SU-DHL-6 (cell line): ENCODE results near the gene TCF4.
A peak's percentile ranks its signal among the peaks of the same experiment; 100 is the strongest.

ENCODE experiments used
- H2AFZ ChIP-seq: fragments of 200-600 bp; sonication (generic); 2 replicates; pipeline ENCODE4 v1.6.1; 2014; ENCODE audit warnings: low read depth, mild to moderate bottlenecking, moderate library complexity, mixed read lengths, antibody characterized with exemption, low read length; ENCODE audit not compliant: severe bottlenecking
- H3F3A ChIP-seq: fragments of 200-600 bp; shearing (Covaris generic); 2 replicates; pipeline ENCODE4 v1.6.0; 2016; ENCODE audit warnings: antibody characterized with exemption, mild to moderate bottlenecking; ENCODE audit not compliant: insufficient read depth
- H3K27ac ChIP-seq: fragments of 200-600 bp; sonication (generic); 2 replicates; pipeline ENCODE4 v1.5.1; 2016; ENCODE audit warnings: low read depth, mild to moderate bottlenecking, low read length, moderate library complexity, mixed read lengths
- H3K27me3 ChIP-seq: fragments of 200-600 bp; sonication (generic), shearing (Covaris generic); 2 replicates; pipeline ENCODE4 v1.6.0; 2014; ENCODE audit warnings: mild to moderate bottlenecking, low read length
- H3K36me3 ChIP-seq: fragments of 200-600 bp; sonication (generic); 2 replicates; pipeline ENCODE4 v1.6.1; 2014; ENCODE audit warnings: mild to moderate bottlenecking, low read length, mixed read lengths
- H3K4me2 ChIP-seq: fragments of 300-600, 200-600 bp; shearing (Covaris generic), sonication (generic); 2 replicates; pipeline ENCODE4 v1.6.0; 2014; ENCODE audit warnings: low read length, low read depth, mild to moderate bottlenecking; ENCODE audit not compliant: poor library complexity, severe bottlenecking
- H3K4me3 ChIP-seq: fragments of 200-600 bp; sonication (generic); 2 replicates; pipeline ENCODE4 v1.5.1; 2014; ENCODE audit warnings: antibody characterized with exemption, low read length, mild to moderate bottlenecking, mixed read lengths; ENCODE audit not compliant: insufficient read depth, poor library complexity, severe bottlenecking
- H3K79me2 ChIP-seq: fragments of 200-600 bp; sonication (generic); 2 replicates; pipeline ENCODE4 v1.6.1; 2014; ENCODE audit warnings: mild to moderate bottlenecking, low read length, moderate library complexity; ENCODE audit not compliant: insufficient read depth
- H3K9ac ChIP-seq: fragments of 200-600 bp; sonication (generic); 2 replicates; pipeline ENCODE4 v1.7.0; 2014; ENCODE audit warnings: mild to moderate bottlenecking, low read length
- H3K9me2 ChIP-seq: fragments of 200-600 bp; sonication (generic); replicated peaks from 2 replicates; pipeline ENCODE4 v1.6.1; 2014; ENCODE audit warnings: low read length; ENCODE audit not compliant: insufficient read depth
- H3K9me3 ChIP-seq: fragments of 200-600 bp; sonication (generic); 2 replicates; pipeline ENCODE4 v1.6.1; 2014; ENCODE audit warnings: low read length, mixed read lengths; ENCODE audit not compliant: insufficient read depth
- H4K20me1 ChIP-seq: fragments of 200-600 bp; sonication (generic); 2 replicates; pipeline ENCODE4 v1.6.1; 2014; ENCODE audit warnings: low read depth, mild to moderate bottlenecking, antibody characterized with exemption, low read length, moderate library complexity, mixed read lengths
- EZH2phosphoT487 ChIP-seq: fragments of 200-600 bp; sonication (generic), shearing (Covaris generic); conservative IDR thresholded peaks from 2 replicates; pipeline ENCODE4 v1.6.1; 2018; ENCODE audit warnings: mild to moderate bottlenecking, antibody characterized with exemption, low read length, moderate library complexity, mixed read lengths
- TF ChIP-seq, protein P1 (sequence below): fragments of 200-600 bp; sonication (generic); IDR thresholded peaks from one replicate; pipeline ENCODE4 v1.5.1; 2017; ENCODE audit warnings: antibody characterized with exemption, mild to moderate bottlenecking, low read length, moderate library complexity; ENCODE audit not compliant: insufficient read depth, poor library complexity, severe bottlenecking

Gene TCF4

DNA sequence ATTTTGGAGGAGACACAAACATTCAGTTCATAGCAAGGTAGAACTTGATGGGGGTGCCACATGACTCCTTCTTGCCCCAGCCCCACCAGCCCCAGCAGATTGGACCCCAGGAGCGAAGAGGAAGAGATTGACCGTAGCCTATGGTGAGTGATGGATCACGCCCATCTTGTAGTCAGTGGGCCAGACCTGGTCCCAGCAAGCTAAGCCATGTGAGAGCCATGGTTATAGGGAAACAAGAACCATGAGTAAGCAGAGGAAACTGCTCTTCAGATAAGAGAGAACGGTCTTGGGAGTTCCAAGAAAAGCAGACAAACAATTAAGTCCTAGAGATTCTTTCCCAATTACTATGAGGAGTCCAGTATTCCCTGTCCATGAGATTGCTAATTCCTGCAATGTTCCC lies 4.6 kb upstream of the TCF4 start:
- no peaks in the 10 kb centered on the region for H3F3A ChIP-seq

DNA sequence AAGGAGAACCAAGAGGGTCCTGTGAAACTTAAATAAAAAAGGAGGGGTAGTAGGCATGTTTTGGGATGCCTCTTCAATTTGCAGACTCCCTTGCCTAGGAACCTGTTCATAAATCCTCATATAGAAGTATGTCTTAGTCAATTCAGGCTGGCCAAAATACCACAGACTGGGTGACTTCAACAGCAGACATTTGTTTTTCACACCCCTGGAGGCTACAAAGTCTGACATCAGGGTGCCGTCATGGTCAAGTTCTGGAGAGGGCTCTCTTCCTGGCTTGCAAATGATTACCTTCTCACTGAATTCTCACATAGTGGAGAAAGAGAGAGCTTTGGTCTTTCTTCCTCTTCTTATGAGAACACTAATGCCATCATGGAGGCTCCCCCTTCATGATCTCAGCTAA lies 4.1 kb upstream of the TCF4 start:
- Histone ChIP-seq H3K4me3 (no peak overlapping the region), H3K9ac (no peak overlapping the region), H3F3A (no peaks in the 10 kb centered on the region), H3K27me3 (no peaks in the 10 kb centered on the region), H2AFZ (no peak overlapping the region), H3K36me3 (no peaks in the 10 kb centered on the region), H3K79me2 (no peaks in the 10 kb centered on the region), H3K27ac (no peak overlapping the region), H3K9me2 (no peaks in the 10 kb centered on the region), H4K20me1 (no peaks in the 10 kb centered on the region), H3K9me3 (no peaks in the 10 kb centered on the region), H3K4me2 (no peak overlapping the region)
- no peak for TF ChIP-seq EZH2phosphoT487

More for the DNA sequence above, 4.6 kb upstream of the TCF4 start:
- TF ChIP-seq EZH2phosphoT487: no peak
- TF ChIP-seq, protein P1, sequence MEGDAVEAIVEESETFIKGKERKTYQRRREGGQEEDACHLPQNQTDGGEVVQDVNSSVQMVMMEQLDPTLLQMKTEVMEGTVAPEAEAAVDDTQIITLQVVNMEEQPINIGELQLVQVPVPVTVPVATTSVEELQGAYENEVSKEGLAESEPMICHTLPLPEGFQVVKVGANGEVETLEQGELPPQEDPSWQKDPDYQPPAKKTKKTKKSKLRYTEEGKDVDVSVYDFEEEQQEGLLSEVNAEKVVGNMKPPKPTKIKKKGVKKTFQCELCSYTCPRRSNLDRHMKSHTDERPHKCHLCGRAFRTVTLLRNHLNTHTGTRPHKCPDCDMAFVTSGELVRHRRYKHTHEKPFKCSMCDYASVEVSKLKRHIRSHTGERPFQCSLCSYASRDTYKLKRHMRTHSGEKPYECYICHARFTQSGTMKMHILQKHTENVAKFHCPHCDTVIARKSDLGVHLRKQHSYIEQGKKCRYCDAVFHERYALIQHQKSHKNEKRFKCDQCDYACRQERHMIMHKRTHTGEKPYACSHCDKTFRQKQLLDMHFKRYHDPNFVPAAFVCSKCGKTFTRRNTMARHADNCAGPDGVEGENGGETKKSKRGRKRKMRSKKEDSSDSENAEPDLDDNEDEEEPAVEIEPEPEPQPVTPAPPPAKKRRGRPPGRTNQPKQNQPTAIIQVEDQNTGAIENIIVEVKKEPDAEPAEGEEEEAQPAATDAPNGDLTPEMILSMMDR: no peak
- no peaks in the 10 kb centered on the region for H3K36me3 ChIP-seq
- H3K27me3 ChIP-seq: no peaks in the 10 kb centered on the region
- no peak overlapping the region for H3K4me3 ChIP-seq
- H3K27ac ChIP-seq: no peak overlapping the region
- no peaks in the 10 kb centered on the region for H3K79me2 ChIP-seq
- H4K20me1 ChIP-seq: no peaks in the 10 kb centered on the region
- no peaks in the 10 kb centered on the region for H3K9me3 ChIP-seq
- no peaks in the 10 kb centered on the region for H3K9me2 ChIP-seq
- no peak overlapping the region for H2AFZ ChIP-seq
- no peak overlapping the region for H3K9ac ChIP-seq
- H3K4me2 ChIP-seq: no peak overlapping the region

DNA sequence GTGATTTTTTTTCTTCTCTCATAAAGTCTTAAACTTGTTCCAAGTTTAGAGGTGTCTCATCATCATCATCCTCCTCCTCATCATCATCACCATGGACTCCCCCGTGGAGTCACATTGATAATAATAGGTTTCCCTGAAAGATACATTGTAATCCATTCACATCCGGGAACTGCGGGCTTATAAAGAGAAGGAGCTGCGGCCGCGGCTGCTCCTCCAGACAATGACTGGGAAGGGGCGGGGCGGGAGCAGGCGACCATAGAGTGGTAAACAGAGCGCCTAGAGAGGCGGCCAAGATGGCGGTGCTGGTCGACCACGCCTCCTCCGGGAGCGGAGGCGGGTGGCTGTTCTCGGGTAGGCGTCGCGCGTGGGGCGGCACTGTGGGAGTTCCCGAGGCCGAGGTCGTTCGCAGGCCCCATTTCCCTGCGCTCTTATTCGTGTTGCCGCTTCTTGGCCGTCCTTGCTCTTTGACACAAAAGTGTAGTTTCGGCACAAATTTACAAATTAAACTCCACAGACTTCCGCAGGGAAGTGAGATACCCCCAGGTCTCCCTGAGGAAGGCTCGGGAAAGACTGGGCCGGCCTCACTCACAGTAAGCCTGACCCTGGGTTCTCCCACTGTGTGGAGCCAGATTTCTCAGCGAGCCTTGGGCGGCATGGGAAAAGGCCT lies 1.8 kb upstream of the TCF4 start:
- Histone ChIP-seq H3K9me2 (no peaks in the 10 kb centered on the region), H3K9ac (no peak overlapping the region), H4K20me1 (no peaks in the 10 kb centered on the region), H3F3A (no peaks in the 10 kb centered on the region), H3K79me2 (no peaks in the 10 kb centered on the region), H3K36me3 (no peaks in the 10 kb centered on the region), H3K4me2 (peak overlapping the region; percentile 47), H2AFZ (no peak overlapping the region), H3K27me3 (no peaks in the 10 kb centered on the region; the same call in 1 of the 2 replicates), H3K27ac (no peak overlapping the region), H3K4me3 (peak overlapping the region; percentile 10), H3K9me3 (no peaks in the 10 kb centered on the region)
- TF ChIP-seq, protein P1: no peak
- no peak for TF ChIP-seq EZH2phosphoT487

DNA sequence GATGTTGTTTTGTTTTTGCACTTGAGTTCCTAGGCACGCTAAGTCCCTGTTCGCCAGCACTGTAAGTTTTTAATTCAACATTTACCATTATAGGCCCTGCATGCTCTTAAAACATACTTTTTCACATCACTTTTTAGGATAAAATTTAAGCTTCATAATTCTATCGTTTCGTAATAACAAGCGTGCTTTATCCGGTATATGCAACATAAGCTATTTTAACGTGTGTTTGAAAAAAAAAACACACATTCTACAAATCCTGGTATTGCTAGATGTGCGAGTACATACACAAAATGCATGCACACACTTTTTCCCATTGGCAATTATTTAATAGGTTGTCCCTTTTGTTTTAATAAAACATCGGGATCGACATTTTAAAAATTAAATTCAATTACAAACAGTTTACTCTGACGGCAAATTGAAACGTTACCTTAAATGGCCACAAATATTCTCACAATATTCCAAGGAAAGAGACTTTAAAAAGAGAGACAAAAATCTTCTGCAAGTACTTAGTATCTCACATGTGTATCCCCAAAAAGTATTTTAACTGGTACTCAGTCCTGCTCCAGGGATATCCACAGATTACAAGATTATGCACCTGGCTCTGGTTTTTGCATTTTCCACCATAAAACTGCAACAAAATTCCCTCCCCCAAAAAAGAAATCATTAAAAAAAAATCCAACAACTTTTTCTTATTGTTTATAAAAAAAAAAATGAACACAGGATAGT lies 1.0 kb upstream of the TCF4 start:
- peak overlapping the region; percentile 47 for H3K4me2 ChIP-seq
- no peak overlapping the region for H2AFZ ChIP-seq

More for the DNA sequence above, 1.0 kb upstream of the TCF4 start:
- no peaks in the 10 kb centered on the region for H3F3A ChIP-seq
- H3K27me3 ChIP-seq: no peaks in the 10 kb centered on the region; the same call in 1 of the 2 replicates
- TF ChIP-seq, protein P1: no peak
- TF ChIP-seq EZH2phosphoT487: no peak
- no peaks in the 10 kb centered on the region for H3K9me2 ChIP-seq
- H4K20me1 ChIP-seq: no peaks in the 10 kb centered on the region
- no peaks in the 10 kb centered on the region for H3K36me3 ChIP-seq
- no peaks in the 10 kb centered on the region for H3K79me2 ChIP-seq
- H3K9me3 ChIP-seq: no peaks in the 10 kb centered on the region
- peak overlapping the region; percentile 10 for H3K4me3 ChIP-seq
- H3K9ac ChIP-seq: no peak overlapping the region
- no peak overlapping the region for H3K27ac ChIP-seq
